Ishikawa (cell line): ENCODE data around the gene VIPR2.

Experiments used
- CEBPB ChIP-seq: IDR thresholded peaks from 2 replicates; pipeline ENCODE4 v1.6.1; 2012
- CREB1 ChIP-seq: IDR thresholded peaks from 2 replicates; pipeline ENCODE4 v1.6.1; 2012; ENCODE audit warnings: low read depth
- EGR1 ChIP-seq: IDR thresholded peaks from 2 replicates; pipeline ENCODE4 v1.6.1; 2012
- EP300 ChIP-seq: IDR thresholded peaks from 2 replicates; pipeline ENCODE4 v1.6.1; 2012; ENCODE audit warnings: borderline replicate concordance
- FOXM1 ChIP-seq: IDR thresholded peaks from 2 replicates; pipeline ENCODE4 v1.6.1; 2012; ENCODE audit warnings: low read depth, borderline replicate concordance
- NFIC ChIP-seq: IDR thresholded peaks from 2 replicates; pipeline ENCODE4 v1.6.1; 2012
- RAD21 ChIP-seq: IDR thresholded peaks from 2 replicates; pipeline ENCODE4 v1.6.1; 2012; ENCODE audit warnings: low read depth
- TAF1 ChIP-seq: IDR thresholded peaks from 2 replicates; pipeline ENCODE4 v1.6.1; 2012; ENCODE audit warnings: low read depth, mild to moderate bottlenecking
- TCF12 ChIP-seq: IDR thresholded peaks from 2 replicates; pipeline ENCODE4 v1.6.1; 2012; ENCODE audit warnings: low read depth
- TEAD4 ChIP-seq: IDR thresholded peaks from 2 replicates; pipeline ENCODE4 v1.6.1; 2012
- YY1 ChIP-seq: IDR thresholded peaks from 2 replicates; pipeline ENCODE4 v1.6.1; 2012; ENCODE audit warnings: low read depth
- ZBTB7A ChIP-seq: IDR thresholded peaks from 2 replicates; pipeline ENCODE4 v1.6.1; 2012; ENCODE audit warnings: low read depth
- TF ChIP-seq, protein P1 (sequence below): IDR thresholded peaks from 2 replicates; pipeline ENCODE4 v1.6.1; 2012; ENCODE audit warnings: low read depth, mild to moderate bottlenecking
- TF ChIP-seq, protein P2 (sequence below): IDR thresholded peaks from 2 replicates; pipeline ENCODE4 v1.6.1; 2012
- TF ChIP-seq, protein P3 (sequence below): IDR thresholded peaks from 2 replicates; pipeline ENCODE4 v1.6.1; 2012

Gene VIPR2

DNA sequence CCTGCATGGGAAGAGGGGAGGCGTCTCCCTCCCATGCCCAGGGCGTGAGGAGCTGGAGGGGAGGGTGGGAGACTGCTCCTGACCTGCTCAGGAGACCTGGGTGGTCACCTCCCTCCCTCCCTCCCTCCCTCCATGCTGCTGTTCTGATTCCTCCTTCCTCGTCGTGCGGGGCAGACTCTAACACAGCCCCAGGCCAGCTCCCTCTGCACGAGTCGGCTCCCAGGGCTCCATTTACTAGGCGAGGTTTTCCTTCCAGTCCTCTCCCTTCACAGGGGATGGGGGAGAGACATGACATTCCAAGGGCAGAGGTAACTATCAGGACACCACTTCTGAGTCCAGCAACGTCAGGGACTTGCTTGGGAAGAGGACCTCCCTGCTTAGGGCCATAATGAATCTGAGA, 23.6 kb downstream of the VIPR2 start:
- TF ChIP-seq, protein P1, sequence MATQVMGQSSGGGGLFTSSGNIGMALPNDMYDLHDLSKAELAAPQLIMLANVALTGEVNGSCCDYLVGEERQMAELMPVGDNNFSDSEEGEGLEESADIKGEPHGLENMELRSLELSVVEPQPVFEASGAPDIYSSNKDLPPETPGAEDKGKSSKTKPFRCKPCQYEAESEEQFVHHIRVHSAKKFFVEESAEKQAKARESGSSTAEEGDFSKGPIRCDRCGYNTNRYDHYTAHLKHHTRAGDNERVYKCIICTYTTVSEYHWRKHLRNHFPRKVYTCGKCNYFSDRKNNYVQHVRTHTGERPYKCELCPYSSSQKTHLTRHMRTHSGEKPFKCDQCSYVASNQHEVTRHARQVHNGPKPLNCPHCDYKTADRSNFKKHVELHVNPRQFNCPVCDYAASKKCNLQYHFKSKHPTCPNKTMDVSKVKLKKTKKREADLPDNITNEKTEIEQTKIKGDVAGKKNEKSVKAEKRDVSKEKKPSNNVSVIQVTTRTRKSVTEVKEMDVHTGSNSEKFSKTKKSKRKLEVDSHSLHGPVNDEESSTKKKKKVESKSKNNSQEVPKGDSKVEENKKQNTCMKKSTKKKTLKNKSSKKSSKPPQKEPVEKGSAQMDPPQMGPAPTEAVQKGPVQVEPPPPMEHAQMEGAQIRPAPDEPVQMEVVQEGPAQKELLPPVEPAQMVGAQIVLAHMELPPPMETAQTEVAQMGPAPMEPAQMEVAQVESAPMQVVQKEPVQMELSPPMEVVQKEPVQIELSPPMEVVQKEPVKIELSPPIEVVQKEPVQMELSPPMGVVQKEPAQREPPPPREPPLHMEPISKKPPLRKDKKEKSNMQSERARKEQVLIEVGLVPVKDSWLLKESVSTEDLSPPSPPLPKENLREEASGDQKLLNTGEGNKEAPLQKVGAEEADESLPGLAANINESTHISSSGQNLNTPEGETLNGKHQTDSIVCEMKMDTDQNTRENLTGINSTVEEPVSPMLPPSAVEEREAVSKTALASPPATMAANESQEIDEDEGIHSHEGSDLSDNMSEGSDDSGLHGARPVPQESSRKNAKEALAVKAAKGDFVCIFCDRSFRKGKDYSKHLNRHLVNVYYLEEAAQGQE, result no peak
- TF ChIP-seq YY1 (no peak), EGR1 (no peak), ZBTB7A (no peak), TEAD4 (no peak), TAF1 (no peak), TCF12 (no peak), FOXM1 (no peak), NFIC (no peak), CEBPB (no peak)
- TF ChIP-seq, protein P2, sequence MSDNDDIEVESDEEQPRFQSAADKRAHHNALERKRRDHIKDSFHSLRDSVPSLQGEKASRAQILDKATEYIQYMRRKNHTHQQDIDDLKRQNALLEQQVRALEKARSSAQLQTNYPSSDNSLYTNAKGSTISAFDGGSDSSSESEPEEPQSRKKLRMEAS, result no peak
- TF ChIP-seq, protein P3, sequence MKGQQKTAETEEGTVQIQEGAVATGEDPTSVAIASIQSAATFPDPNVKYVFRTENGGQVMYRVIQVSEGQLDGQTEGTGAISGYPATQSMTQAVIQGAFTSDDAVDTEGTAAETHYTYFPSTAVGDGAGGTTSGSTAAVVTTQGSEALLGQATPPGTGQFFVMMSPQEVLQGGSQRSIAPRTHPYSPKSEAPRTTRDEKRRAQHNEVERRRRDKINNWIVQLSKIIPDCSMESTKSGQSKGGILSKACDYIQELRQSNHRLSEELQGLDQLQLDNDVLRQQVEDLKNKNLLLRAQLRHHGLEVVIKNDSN, result no peak

DNA sequence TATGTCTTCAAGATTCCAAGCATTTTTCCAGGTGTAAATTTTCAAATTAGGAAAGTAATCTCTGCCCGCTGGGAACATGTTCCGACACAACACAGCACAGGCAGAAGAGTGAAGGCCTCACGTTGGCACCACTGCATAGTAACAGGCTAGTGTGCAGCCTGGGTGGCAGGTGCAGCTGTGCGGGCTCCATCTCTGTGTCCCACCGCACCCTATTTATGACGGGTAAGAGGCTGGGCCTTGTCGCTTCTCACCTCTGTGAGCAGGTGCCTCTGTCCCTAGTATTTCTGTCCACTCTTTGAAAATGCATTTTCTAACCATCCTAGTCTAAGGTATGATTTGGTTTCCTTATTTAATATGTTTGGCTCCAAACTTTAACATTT, 24.1 kb downstream of the VIPR2 start:
- no peak for TF ChIP-seq EP300
- no peak for TF ChIP-seq TAF1
- TF ChIP-seq, protein P3, result no peak
- TF ChIP-seq RAD21, result no peak
- no peak for TF ChIP-seq NFIC
- TF ChIP-seq, protein P2, result no peak
- no peak for TF ChIP-seq YY1
- TF ChIP-seq FOXM1, result no peak
- no peak for TF ChIP-seq ZBTB7A
- TF ChIP-seq CEBPB, result no peak
- no peak for TF ChIP-seq TCF12
- TF ChIP-seq EGR1, result no peak
- TF ChIP-seq TEAD4, result no peak
- TF ChIP-seq, protein P1, result no peak
- no peak for TF ChIP-seq CREB1

DNA sequence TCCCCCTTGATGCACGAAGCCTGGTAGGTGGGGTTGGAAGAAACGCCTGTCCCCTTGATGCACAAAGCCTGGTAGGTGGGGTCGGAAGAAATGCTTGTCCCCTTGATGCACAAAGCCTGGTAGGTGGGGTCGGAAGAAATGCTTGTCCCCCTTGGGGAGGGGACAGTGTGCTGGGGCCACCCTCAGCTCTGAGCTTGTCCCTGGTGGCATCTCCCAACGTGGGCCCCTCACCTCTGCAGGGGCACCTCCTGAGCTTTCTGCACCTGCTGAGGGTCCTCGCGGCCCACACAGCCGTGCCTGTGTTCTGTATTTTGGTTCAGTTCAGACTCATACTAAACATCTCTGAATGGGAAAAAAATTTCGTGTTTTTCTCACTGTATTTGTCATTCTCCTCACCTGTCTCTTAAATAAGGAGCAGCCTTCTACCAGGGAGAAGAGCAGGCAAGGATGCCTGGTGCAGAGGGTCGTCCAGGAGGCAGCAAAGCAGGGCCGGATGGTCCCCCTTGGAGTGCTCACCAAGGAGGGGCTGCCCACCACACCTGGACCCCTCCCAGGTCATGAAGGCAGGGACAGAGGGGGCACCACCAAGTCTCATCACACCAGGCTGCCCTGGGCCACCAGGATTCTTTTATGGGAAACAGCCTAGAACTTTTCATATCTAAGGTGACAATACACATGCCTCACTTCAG, 24.7 kb downstream of the VIPR2 start:
- TF ChIP-seq TAF1 (no peak), TEAD4 (no peak), EGR1 (no peak), ZBTB7A (no peak), RAD21 (no peak), NFIC (no peak), FOXM1 (no peak), EP300 (no peak), CREB1 (no peak), CEBPB (no peak), YY1 (no peak), TCF12 (no peak)
- TF ChIP-seq, protein P2, result no peak
- TF ChIP-seq, protein P3, result no peak
- TF ChIP-seq, protein P1, result no peak

DNA sequence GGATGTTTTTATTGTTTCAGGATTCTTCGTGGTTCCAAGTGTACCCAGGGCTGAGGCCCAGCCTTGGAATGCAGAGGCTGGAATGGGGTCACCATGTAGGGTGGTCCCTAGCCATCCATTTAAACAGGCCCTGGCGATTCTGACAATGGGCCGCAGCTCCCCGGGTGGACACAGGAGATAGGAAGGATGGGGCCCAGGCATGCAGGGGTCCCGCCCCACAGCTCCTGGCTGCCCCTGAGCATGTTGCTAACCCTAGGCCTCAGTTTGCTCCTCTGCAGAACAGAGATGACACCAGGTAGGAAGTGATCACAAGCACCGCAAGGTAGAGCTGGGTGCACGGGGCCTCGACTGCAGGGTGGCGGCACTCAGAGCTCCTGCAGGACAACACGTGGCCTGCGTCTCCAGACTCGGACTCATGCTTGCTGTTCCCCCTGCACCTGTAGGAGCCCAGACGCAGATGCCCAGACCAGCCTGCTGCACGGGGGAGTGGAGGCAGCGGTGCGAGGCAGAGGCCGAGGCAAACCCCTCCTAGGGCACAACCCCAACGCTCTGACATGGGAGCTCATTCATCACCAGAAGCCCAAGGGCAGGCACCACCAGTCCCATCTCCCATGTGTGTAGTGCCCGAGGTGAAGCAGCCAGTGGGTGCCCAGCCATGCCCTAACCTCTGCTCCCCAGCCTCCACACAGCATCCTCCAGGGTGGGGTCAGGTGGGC, 25.5 kb downstream of the VIPR2 start:
- TF ChIP-seq TEAD4 (no peak), CEBPB (no peak), TAF1 (no peak), EGR1 (no peak), FOXM1 (no peak), NFIC (no peak), EP300 (no peak)
- TF ChIP-seq, protein P3, result no peak
- TF ChIP-seq, protein P1, result no peak
- TF ChIP-seq, protein P2, result no peak
